RPMI7951 (cell line): Measurements from ENCODE around the gene FBP1. TPM values are rescaled to one million over a fixed set of nuclear protein-coding genes. Genes with fewer than 3 reads are reported as not detected.

Source experiments
- DNase-seq: peaks from one replicate; pipeline ENCODE4 v3.0.0-alpha.2; 2012; ENCODE audit warnings: low read depth
- total RNA-seq: library from RNA; depleted of rRNA; stranded (reverse); fragments of >200 nt; shearing (Covaris generic); gene quantifications from 2 replicates; pipeline ENCODE4 v1.2.3, GENCODE V29; 2014

FBP1 gene
- total RNA-seq, 1 experiment from 2014 or later, result not detected

DNA sequence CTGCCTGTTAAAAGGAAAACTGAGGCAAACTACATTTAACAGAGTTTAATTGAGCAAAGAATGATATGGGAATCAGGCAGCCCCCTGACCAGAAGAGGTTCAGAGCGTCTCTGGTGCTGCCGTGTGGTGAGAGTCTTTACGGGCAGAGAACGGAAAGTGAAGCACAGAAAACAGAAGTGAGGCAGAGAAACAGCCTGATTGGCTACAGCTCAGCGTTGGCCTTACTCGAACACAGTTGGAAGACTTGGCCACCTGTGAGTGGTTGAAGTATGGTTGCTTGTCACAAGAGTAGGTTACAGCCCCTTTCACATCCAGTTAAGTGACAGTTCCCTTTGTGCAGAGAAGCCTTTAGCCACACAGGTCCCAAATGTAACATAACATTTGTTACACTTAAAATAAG, 16.9 kb upstream of the FBP1 start:
- DNase-seq, result no peak

DNA sequence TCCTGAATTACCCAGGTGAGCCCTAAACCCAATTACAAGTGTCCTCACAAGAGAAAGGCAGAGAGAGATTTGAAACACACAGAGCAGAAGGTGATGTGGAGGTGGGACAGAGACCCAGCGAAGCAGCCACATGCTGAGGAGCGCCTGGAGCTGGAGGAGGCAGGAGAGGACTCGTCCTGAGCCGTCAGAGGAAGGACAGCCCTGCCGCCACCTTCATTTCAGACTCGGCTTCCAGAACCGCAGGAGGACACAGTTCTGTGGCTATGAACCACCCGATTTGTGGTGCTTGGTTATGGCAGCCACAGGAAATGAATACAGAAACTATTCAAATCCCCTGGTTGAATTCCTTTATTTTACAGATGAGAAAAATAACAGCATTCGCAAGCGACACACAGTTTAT, 16.4 kb upstream of the FBP1 start:
- DNase-seq, result no peak

DNA sequence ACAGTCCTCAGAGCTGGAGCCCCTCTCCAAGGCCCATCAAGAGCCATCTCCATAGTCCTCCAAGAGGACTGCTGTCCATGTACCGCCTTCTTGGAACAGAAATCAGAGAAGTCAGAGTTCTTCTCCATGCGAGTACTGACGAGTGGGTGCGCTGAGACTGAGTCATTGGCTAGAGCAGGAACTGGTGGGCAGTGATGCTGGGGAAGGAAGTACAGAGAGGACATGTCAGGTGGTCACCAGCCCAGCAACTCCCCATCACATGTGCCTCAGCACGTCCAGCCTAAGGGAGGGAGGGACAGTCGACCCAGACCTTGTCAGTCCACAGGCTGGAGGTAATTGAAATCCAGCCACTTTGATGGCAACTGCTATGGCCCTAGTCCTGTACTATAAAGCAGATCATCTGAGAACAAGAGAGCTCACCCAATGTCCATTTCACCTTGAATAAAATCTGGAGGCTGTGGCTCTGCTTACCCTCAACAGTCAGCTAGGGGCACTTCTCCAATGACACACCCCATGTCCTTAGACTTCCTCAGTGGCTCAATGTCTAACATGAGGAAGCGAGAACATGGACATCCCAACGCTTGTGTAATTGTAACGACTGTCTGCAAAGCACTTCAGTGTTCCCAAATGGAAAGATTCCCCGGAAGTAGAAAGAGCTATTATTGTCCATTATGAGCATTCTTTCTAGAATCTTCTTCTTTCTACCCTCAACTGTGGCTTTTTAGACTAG, 15.0 kb upstream of the FBP1 start:
- DNase-seq, result no peak

DNA sequence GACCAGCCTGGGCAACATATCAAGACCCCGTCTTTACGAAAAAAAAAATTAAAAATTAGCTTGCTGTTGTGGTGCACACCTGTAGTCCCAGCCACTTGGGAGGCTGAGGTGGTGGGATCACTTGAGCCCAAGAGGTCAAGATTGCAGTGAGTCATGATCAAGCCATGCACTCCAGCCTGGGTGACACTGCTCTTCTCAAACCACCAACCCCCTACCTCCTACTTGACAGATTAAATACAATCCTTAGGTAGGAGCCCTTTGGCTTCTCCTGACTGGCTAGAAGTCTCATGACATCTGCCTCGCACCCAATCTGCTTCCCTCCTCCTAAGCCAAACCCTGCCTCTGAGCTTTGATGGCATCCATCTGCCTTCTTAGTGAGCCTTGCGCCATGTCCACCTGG, 11.6 kb upstream of the FBP1 start:
- DNase-seq, result no peak

- peak; percentile 78 for DNase-seq
These were observed 9.9 kb upstream of the FBP1 start for GRCh38 chr9:94649100-94649819.

- DNase-seq, result no peak
These were observed 8.9 kb upstream of the FBP1 start for GRCh38 chr9:94648185-94648584.

DNA sequence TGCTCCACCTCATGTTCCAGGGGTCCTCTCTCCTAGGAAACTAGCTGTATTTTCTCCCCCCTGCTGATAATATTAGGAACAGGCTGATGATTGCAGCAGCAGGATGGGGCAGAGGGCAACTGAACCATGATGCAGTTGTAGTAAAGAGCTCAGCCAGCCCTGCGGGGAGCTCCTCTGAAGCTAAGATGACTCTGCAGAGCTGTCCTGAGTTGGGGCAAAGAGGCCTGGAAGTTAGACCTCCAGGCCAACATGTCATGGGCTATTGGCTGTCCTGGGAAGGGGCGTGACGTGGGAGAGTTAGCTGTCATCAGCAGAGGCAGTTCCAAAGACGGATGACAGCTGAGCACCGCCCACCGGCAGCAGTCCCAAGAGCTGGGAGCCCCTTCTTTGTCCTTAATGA, 6.6 kb upstream of the FBP1 start:
- no peak for DNase-seq

GRCh38 chr9:94644543-94644942, 5.2 kb upstream of the FBP1 start:
- DNase-seq, result no peak

DNA sequence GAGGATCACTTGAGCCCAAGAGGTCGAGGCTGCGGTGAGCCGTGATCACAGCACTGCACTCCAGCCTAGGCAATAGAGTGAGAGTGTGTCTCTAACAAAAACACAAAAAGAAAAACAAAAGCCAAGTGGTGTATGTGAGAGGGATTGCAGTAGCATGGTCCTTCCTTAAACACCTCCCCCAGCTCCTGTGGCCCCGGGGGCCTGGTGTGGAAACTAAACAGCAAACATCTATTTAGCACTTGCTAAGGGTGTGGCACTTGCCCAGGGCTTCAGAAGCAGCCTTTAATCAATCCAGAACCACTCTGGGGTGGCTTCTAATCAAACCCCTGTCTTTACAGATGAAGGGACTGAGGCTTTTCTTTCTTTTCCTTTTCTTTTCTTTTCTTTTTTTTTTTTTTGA, 4.4 kb upstream of the FBP1 start:
- no peak for DNase-seq

DNA sequence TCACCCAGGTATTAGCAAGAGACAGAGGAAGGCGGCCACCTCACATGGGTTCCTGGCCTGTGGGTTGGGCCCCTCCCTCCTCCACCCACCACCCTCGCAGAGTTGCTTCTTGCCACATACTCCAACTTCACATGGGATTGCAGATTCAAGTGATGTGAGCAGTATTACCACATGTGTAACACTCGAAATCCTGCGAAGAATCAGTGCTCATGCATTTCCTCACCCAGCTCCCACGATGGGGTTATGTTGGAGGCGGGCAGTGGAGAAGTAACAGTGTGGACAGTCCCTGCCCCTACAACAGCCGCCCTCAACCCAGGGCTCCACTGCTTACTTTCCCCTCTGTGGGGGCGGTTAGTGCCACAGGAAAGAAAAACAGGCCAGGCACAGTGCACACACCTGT, 3.9 kb upstream of the FBP1 start:
- no peak for DNase-seq

DNA sequence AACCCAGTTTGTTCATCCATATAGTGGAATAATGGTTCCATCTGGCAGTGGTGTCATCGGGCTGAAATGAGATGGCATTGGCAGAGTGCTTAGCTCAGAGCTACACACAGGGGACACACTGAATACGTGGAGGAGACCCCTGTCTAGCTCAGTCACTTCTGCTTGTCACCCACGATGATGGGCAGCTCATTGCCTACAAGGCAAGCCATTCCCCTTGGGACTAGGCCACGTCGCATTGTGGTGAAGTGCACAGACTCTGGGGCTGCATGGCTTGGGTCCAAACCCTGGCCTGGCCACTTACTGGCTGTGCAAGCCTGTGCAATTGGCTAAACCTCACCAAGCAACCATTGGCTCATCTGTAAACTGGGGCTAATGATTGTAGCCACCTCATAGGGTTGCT, 3.2 kb upstream of the FBP1 start:
- DNase-seq, result no peak

DNA sequence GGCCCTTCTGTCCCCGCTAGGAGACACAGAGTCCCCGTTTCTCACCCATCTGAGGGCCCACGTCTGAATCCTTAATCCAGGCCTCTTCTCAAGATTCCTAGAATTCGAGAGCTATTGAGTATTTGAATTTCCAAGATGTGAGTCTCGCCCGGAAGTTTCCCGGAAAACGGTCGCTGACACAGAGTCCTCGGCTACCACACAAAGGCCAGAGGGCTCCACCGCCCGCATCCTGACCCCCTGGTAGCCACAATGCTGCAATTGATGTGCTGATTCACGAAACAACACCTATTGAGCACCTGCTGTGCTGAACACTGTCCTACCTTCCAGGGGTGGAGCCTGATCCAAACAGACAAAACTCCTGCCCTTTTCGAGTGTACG, 670 bp upstream of the FBP1 start:
- no peak for DNase-seq

GRCh38 chr9:94638335-94639060, 820 bp downstream of the FBP1 start:
- no peak for DNase-seq

- DNase-seq, result no peak
These were observed 6.6 kb downstream of the FBP1 start for GRCh38 chr9:94632737-94633136.

DNA sequence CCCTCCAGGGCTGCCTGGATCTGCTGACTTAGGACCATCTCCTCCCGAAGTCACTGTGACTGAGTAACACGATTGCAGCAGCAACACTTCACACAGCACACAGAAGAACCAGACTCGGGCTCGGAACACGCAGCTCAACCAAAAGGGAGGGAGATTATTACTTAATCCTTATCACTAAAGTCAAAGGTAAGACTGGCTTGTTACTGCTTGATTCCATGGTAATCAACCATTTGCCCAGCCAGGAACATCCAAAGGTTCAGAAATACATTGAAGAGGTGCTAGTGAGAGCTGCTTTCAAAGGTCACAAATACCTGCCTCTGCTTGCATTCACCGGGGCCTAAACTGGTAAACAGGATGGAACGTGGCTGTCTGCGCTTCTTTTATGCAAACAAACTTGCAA, 7.7 kb downstream of the FBP1 start:
- DNase-seq, result no peak

DNA sequence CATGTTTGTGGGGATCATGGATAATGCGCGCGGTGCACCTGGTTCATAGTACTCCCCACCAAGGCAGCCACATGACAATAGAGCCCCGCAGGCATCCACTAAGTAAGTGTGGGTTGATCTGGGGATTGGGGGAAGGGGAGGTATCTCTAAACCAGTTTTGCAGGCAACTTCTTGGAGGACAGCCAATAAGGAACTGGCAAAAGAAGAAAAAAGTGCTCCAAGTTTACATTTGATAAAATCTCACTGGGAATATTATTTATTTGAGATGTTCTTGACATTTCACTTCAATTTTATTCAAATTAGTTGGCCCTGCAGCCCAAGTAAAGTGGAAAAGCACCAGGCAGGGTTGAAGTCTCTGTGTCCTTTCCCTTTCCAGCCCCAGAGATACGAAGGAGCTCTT, 8.5 kb downstream of the FBP1 start:
- no peak for DNase-seq

- no peak for DNase-seq
These were observed 9.0 kb downstream of the FBP1 start for GRCh38 chr9:94630281-94630680.

- DNase-seq, result no peak
These were observed 12.0 kb downstream of the FBP1 start for GRCh38 chr9:94627287-94627686.

- DNase-seq, result no peak
These were observed 13.5 kb downstream of the FBP1 start for GRCh38 chr9:94625835-94626234.

DNA sequence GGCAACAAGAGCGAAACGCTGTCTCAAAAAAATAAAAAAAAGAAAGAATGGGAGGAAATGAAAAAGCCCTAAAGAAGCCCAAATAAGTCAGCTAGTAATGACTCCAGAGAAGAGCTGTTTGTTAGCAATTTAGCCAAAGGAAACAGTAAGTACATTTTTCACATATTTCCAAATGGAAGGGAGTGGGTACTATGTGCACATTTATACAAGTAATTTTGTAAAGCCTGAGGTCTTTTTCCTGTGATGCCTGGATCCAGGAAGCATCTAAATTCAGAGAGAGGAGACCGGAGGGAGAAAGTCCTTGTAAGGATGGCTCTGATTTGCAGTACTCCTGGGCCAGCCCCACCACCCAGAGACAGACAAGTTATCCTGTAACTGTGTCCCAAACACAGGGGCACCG, 14.7 kb downstream of the FBP1 start:
- DNase-seq, result no peak

DNA sequence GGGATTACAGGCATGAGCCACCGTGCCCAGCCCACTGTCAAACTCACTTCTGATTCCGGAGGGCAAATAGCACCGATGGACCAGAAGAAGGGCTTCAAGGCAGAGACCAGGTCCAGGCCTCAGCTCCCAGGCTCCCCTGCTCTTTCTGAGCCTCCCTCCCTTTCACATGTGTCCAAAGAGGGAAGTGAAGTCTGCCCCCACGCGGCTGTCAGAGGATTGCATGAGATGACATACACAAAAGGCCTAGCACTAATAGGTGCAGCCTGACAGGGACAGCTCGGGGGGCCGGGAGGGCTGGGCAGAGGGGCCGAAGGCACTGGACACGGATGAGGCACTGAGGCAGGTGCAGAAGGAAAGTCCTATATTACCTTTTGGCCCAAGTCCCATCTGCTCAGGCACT, 16.1 kb downstream of the FBP1 start:
- no peak for DNase-seq

- no peak for DNase-seq
These were observed 17.1 kb downstream of the FBP1 start for GRCh38 chr9:94622087-94622800.
